ENCODE data around the gene SEC61A1.

The SEC61A1 gene

DNA sequence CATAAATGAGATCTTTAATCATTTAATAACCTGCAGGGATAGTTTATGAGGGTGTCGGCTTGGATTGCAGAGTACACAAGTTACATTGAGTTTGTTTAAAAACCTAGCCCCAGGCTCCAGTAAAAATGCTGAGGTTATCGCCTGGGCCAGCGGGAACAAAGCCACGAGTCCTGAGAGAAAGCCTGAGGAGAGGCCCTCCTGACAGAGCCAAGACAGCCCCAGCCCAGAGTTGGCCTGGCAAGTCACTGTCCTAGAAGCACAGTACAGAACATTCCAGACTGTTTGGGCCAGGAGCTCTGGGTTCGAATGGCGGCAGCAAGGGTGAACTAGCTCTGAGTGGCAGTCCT, 32.4 kb downstream of the SEC61A1 start:
- no peak overlapping the region for H3K4me3 ChIP-seq (replicated peaks in 1 of 2; ENCODE audit: low read depth in 2 of 2, low read length in 2 of 2)
- TF ChIP-seq, protein P1, sequence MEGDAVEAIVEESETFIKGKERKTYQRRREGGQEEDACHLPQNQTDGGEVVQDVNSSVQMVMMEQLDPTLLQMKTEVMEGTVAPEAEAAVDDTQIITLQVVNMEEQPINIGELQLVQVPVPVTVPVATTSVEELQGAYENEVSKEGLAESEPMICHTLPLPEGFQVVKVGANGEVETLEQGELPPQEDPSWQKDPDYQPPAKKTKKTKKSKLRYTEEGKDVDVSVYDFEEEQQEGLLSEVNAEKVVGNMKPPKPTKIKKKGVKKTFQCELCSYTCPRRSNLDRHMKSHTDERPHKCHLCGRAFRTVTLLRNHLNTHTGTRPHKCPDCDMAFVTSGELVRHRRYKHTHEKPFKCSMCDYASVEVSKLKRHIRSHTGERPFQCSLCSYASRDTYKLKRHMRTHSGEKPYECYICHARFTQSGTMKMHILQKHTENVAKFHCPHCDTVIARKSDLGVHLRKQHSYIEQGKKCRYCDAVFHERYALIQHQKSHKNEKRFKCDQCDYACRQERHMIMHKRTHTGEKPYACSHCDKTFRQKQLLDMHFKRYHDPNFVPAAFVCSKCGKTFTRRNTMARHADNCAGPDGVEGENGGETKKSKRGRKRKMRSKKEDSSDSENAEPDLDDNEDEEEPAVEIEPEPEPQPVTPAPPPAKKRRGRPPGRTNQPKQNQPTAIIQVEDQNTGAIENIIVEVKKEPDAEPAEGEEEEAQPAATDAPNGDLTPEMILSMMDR (IDR thresholded peaks at IDR 0.05; ENCODE audit: low read depth, low read length) = no peak
- no peak for DNase-seq (ENCODE audit: low read depth in 2 of 2)

- no peak for DNase-seq (ENCODE audit: low read depth in 2 of 2)
- TF ChIP-seq, protein P1 (IDR thresholded peaks at IDR 0.05; ENCODE audit: low read depth, low read length) = no peak
- H3K4me3 ChIP-seq (replicated peaks in 1 of 2; ENCODE audit: low read depth in 2 of 2, low read length in 2 of 2) = no peak overlapping the region
These were observed 36.9 kb downstream of the SEC61A1 start for GRCh38 chr3:128089135-128089534.

GRCh38 chr3:128091586-128091985, 39.3 kb downstream of the SEC61A1 start:
- peak in 1 of 2 donors; percentile 35 for DNase-seq (ENCODE audit: low read depth in 2 of 2)
- TF ChIP-seq, protein P1 (IDR thresholded peaks at IDR 0.05; ENCODE audit: low read depth, low read length) = no peak

DNA sequence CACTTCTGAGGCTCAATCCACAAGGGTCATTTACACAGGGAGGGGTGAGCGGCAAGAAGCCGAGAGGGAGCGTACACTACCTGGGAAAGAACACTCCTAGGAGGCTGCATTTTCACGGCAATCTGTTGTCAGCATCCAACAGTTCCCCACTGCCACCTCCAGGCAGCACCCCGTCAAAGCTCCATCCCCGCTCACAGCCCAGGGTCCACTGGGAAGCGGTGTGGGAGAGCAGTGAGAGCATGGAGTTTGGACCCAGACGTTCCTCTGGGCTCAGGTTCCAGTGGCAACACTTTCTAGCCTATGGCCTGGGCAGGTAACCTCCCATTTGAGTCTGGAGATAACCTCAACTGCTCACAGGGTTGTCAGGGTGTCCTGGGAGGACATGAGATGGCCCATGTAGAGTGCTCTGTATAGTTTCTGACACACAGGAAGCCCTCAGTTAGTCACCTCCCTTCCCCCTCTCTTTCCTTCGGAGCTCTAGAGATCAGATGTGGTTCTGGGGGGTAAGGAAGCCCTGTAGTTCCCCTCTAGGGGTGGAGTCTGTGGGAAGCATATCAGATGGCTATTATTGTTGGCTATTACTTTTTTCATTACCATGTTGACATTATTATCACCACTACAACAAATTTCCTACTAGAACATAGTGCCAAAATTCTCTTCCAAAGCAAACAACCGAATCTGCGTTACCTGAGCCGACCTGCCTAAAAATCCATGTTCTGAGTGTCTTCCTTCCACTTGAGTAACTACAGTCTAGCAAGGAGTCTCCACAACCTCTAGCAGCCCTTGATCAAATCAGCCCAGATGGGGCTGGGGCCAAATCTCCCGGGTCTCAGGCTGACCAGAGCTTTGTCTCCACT, 42.3 kb downstream of the SEC61A1 start:
- DNase-seq (ENCODE audit: low read depth in 2 of 2) = peak in 1 of 2 donors; percentile 45
- no peak overlapping the region for H3K4me3 ChIP-seq (replicated peaks in 1 of 2; ENCODE audit: low read depth in 2 of 2, low read length in 2 of 2)
- TF ChIP-seq, protein P1 (IDR thresholded peaks at IDR 0.05; ENCODE audit: low read depth, low read length) = no peak

More at GRCh38 chr3:128091586-128091985, 39.3 kb downstream of the SEC61A1 start:
- H3K4me3 ChIP-seq (replicated peaks in 1 of 2; ENCODE audit: low read depth in 2 of 2, low read length in 2 of 2) = no peak overlapping the region

- DNase-seq (ENCODE audit: low read depth in 2 of 2) = peak; percentile 85 to 91
- TF ChIP-seq, protein P1 (IDR thresholded peaks at IDR 0.05; ENCODE audit: low read depth, low read length) = peak; percentile 93
- H3K4me3 ChIP-seq (replicated peaks in 1 of 2; ENCODE audit: low read depth in 2 of 2, low read length in 2 of 2) = no peak overlapping the region
These were observed 43.0 kb downstream of the SEC61A1 start for GRCh38 chr3:128095222-128095703.

DNA sequence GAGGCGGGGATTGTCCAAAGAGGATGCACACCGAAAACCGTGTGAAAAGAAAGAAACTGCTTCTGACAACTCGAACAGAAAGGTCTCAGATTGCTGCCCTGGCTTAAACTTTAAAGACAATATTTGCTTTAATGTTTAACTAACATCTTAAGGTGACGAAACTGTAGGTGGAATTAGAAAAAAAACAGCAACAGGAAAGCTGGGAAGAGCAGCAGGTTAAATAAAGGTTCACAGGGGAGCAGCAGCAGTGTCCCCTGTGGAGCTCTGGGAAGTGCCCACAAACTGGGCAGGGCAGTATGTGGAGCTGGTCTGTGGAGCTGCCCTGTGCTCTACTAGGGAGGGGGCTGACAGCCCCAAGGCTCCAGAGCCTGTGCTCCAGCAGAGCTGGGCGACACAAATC, 46.0 kb downstream of the SEC61A1 start:
- TF ChIP-seq, protein P1 (IDR thresholded peaks at IDR 0.05; ENCODE audit: low read depth, low read length) = no peak
- no peak overlapping the region for H3K4me3 ChIP-seq (replicated peaks in 1 of 2; ENCODE audit: low read depth in 2 of 2, low read length in 2 of 2)
- DNase-seq (ENCODE audit: low read depth in 2 of 2) = no peak

Data from cardiac fibroblast (primary cell).